ENCODE data around the gene THBS1.

THBS1 gene

GRCh38 chr15:39588531-39589192 is 7.8 kb downstream of the THBS1 start:
- DNase-seq (ENCODE audit: low read depth, low spot score), result no peak

- no peak for DNase-seq (ENCODE audit: low read depth, low spot score)
Observed at GRCh38 chr15:39589193-39589814, 8.4 kb downstream of the THBS1 start.

- DNase-seq (ENCODE audit: low read depth, low spot score), result no peak
Observed at GRCh38 chr15:39589815-39590644, 9.2 kb downstream of the THBS1 start.

GRCh38 chr15:39591141-39591895 is 10.4 kb downstream of the THBS1 start:
- no peak for DNase-seq (ENCODE audit: low read depth, low spot score)

GRCh38 chr15:39591896-39592315 is 11.0 kb downstream of the THBS1 start:
- DNase-seq (ENCODE audit: low read depth, low spot score), result no peak

- DNase-seq (ENCODE audit: low read depth, low spot score), result no peak
Observed at GRCh38 chr15:39592500-39592899, 11.6 kb downstream of the THBS1 start.

- DNase-seq (ENCODE audit: low read depth, low spot score), result no peak
Observed at GRCh38 chr15:39593071-39593655, 12.3 kb downstream of the THBS1 start.

GRCh38 chr15:39593656-39594445 is 13.0 kb downstream of the THBS1 start:
- no peak for DNase-seq (ENCODE audit: low read depth, low spot score)

- no peak for DNase-seq (ENCODE audit: low read depth, low spot score)
Observed at GRCh38 chr15:39594446-39595337, 13.8 kb downstream of the THBS1 start.

GRCh38 chr15:39595338-39596221 is 14.7 kb downstream of the THBS1 start:
- DNase-seq (ENCODE audit: low read depth, low spot score), result no peak

GRCh38 chr15:39596358-39597051 is 15.6 kb downstream of the THBS1 start:
- no peak for DNase-seq (ENCODE audit: low read depth, low spot score)

GRCh38 chr15:39597336-39597735 is 16.5 kb downstream of the THBS1 start:
- no peak for DNase-seq (ENCODE audit: low read depth, low spot score)

- DNase-seq (ENCODE audit: low read depth, low spot score), result no peak
Observed at GRCh38 chr15:39597751-39598185, 16.9 kb downstream of the THBS1 start.

GRCh38 chr15:39598186-39598850 is 17.4 kb downstream of the THBS1 start:
- DNase-seq (ENCODE audit: low read depth, low spot score), result no peak

- no peak for DNase-seq (ENCODE audit: low read depth, low spot score)
Observed at GRCh38 chr15:39598958-39599845, 18.3 kb downstream of the THBS1 start.

- DNase-seq (ENCODE audit: low read depth, low spot score), result no peak
Observed at GRCh38 chr15:39599871-39600270, 19.0 kb downstream of the THBS1 start.

Measured in ELF-1 (cell line).